Smooth muscle cell (in vitro differentiated cells): ENCODE results near the gene ZNF385B. TPM values are rescaled to one million over a fixed set of nuclear protein-coding genes. Genes with fewer than 3 reads are reported as not detected.
"Not testable (repeated sequence)": the region's sequence is repeated elsewhere in the genome, so short reads cannot be mapped to it uniquely, and the experiment has no call there.

Source experiments
- DNase-seq: peaks from one replicate; lab custom pipeline; 2025; ENCODE audit not compliant: unreplicated experiment; lab: John Stamatoyannopoulos, UW
- H2AFZ ChIP-seq: fragments of 200-600 bp; sonication (generic); 2 replicates; pipeline ENCODE4 v1.6.0; 2016; ENCODE audit warnings: antibody characterized with exemption, low read depth, mild to moderate bottlenecking
- H3F3A ChIP-seq: fragments of 200-600 bp; sonication (generic); 2 replicates; pipeline ENCODE4 v1.6.0; 2017; ENCODE audit warnings: antibody characterized with exemption, low read depth
- H3K27ac ChIP-seq: fragments of 200-600 bp; sonication (generic); 2 replicates; pipeline ENCODE4 v1.5.1; 2016; ENCODE audit warnings: low read depth, mild to moderate bottlenecking
- H3K27me3 ChIP-seq: fragments of 200-600 bp; sonication (generic); 2 replicates; pipeline ENCODE4 v1.6.1; 2016; ENCODE audit warnings: low read depth, mild to moderate bottlenecking
- H3K36me3 ChIP-seq: fragments of 200-600 bp; sonication (generic); 2 replicates; pipeline ENCODE4 v1.5.1; 2016; ENCODE audit warnings: low read depth
- H3K4me1 ChIP-seq: fragments of 200-600 bp; sonication (generic); 2 replicates; pipeline ENCODE4 v1.5.1; 2016; ENCODE audit warnings: low read depth
- H3K4me2 ChIP-seq: fragments of 200-600 bp; sonication (generic); 2 replicates; pipeline ENCODE4 v1.6.0; 2016; ENCODE audit warnings: mild to moderate bottlenecking
- H3K4me3 ChIP-seq: fragments of 200-600 bp; sonication (generic); 2 replicates; pipeline ENCODE4 v1.5.1; 2016; ENCODE audit warnings: mild to moderate bottlenecking
- H3K79me2 ChIP-seq: fragments of 200-600 bp; sonication (generic); 2 replicates; pipeline ENCODE4 v1.6.0; 2016; ENCODE audit warnings: low read depth, mild to moderate bottlenecking
- H3K9ac ChIP-seq: fragments of 200-600 bp; sonication (generic); 2 replicates; pipeline ENCODE4 v1.6.0; 2016; ENCODE audit warnings: low read depth
- H3K9me3 ChIP-seq: fragments of 200-600 bp; sonication (generic); replicated peaks from 2 replicates; pipeline ENCODE4 v1.5.1; 2016; ENCODE audit warnings: low read depth
- H4K20me1 ChIP-seq: fragments of 200-600 bp; sonication (generic); 2 replicates; pipeline ENCODE4 v1.6.0; 2016; ENCODE audit warnings: low read depth
- CTCF ChIP-seq: fragments of 200-600 bp; sonication (generic); IDR thresholded peaks from 2 replicates; pipeline ENCODE4 v1.5.1; 2017; ENCODE audit warnings: borderline replicate concordance, mild to moderate bottlenecking, antibody characterized with exemption; ENCODE audit not compliant: insufficient read depth, poor library complexity, severe bottlenecking
- WGBS: methylation state at CpG from one replicate; pipeline ENCODE4 v1.1.7; 2016; ENCODE audit warnings: low lambda C conversion rate; 5-methylcytosine and 5-hydroxymethylcytosine counted together
- polyA plus RNA-seq: library from polyadenylated mRNA; unstranded; fragments of >200 nt; fragmentation: Nextera tagmentation; extraction: Ambion mirVana; gene quantifications from 2 replicates; pipeline ENCODE4 v1.2.1, GENCODE V29; 2016
- total RNA-seq: library from RNA; depleted of rRNA; stranded (reverse); fragments of >200 nt; gene quantifications from 2 replicates; pipeline ENCODE4 v1.2.3, GENCODE V29; 2014

ZNF385B gene
- total and polyA plus RNA-seq, 2 experiments from 2014 or later, result 1.4 to 3.2 TPM

DNA sequence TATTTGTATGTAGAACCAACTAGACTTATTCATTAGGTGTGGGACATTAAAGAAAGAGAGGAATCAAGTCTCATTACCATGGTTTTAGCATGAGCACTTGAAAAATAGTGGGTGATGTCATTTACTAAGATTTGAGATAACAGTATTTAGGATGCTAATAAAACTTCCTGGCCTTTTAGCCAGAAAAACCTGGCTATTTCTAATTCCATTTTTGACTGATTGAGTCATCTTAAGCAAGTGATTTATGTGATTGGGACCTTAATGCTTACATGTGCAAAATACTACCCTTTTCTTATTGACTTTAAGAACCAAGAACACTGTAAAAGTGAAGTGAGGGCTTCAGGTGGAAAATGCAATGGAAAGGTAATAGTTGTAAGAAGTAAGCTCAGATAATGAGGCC, 400.0 kb downstream of the ZNF385B start:
- Histone ChIP-seq H3K27me3 (no peaks in the 10 kb centered on the region), H3K4me2 (peak overlapping the region; percentile 49), H4K20me1 (no peaks in the 10 kb centered on the region), H3K4me1 (no peaks in the 10 kb centered on the region), H3K27ac (peak overlapping the region; percentile 97), H3K36me3 (no peaks in the 10 kb centered on the region), H3K79me2 (no peaks in the 10 kb centered on the region), H3F3A (peaks cover 18% of the 10 kb centered on the region), H2AFZ (peak overlapping the region; percentile 12), H3K9ac (peak overlapping the region; percentile 87), H3K4me3 (no peak overlapping the region), H3K9me3 (no peaks in the 10 kb centered on the region)
- no peak for TF ChIP-seq CTCF
- DNase-seq, result no peak

- H2AFZ ChIP-seq, result peak overlapping the region; percentile 13
- H3K9me3 ChIP-seq, result no peaks in the 10 kb centered on the region
- H3K79me2 ChIP-seq, result no peaks in the 10 kb centered on the region
- H4K20me1 ChIP-seq, result no peaks in the 10 kb centered on the region
- no peaks in the 10 kb centered on the region for H3K4me1 ChIP-seq
- peak overlapping the region; percentile 87 for H3K9ac ChIP-seq
- peaks cover 18% of the 10 kb centered on the region for H3F3A ChIP-seq
- no peak overlapping the region for H3K4me3 ChIP-seq
- no peak for DNase-seq
- H3K36me3 ChIP-seq, result no peaks in the 10 kb centered on the region
- H3K4me2 ChIP-seq, result peak overlapping the region; percentile 49
- H3K27me3 ChIP-seq, result no peaks in the 10 kb centered on the region
- H3K27ac ChIP-seq, result peak overlapping the region; percentile 97
- WGBS, result 25% methylated on average over 4 of the region's 4 CpGs
- no peak for TF ChIP-seq CTCF
These were observed 401.1 kb downstream of the ZNF385B start for GRCh38 chr2:179460181-179460929.

GRCh38 chr2:179458113-179458512, 403.3 kb downstream of the ZNF385B start:
- H3K9ac ChIP-seq, H3K36me3 ChIP-seq, DNase-seq, H3K4me2 ChIP-seq, H3K27me3 ChIP-seq, H3K79me2 ChIP-seq, H3K4me1 ChIP-seq, H2AFZ ChIP-seq, H3K4me3 ChIP-seq, H3K9me3 ChIP-seq, H4K20me1 ChIP-seq: not testable (repeated sequence)
- Histone ChIP-seq H3F3A (peaks cover 18% of the 10 kb centered on the region), H3K27ac (peak overlapping the region; percentile 97)
- 81% methylated on average over 5 of the region's 5 CpGs for whole genome bisulfite sequencing

GRCh38 chr2:179455824-179456223, 405.6 kb downstream of the ZNF385B start:
- Histone ChIP-seq H3F3A (peaks cover 14% of the 10 kb centered on the region), H3K4me2 (no peak overlapping the region), H3K4me3 (no peak overlapping the region), H3K4me1 (peaks cover 4% of the 10 kb centered on the region), H3K9me3 (no peaks in the 10 kb centered on the region), H3K36me3 (no peaks in the 10 kb centered on the region), H4K20me1 (no peaks in the 10 kb centered on the region), H3K79me2 (no peaks in the 10 kb centered on the region), H3K27me3 (no peaks in the 10 kb centered on the region), H3K9ac (no peak overlapping the region), H3K27ac (peak overlapping the region; percentile 90), H2AFZ (no peak overlapping the region)
- WGBS, result 98% methylated on average over 3 of the region's 4 CpGs
- no peak for TF ChIP-seq CTCF
- DNase-seq, result no peak
